K562 (cell line): ENCODE data around the gene IL1RL2. TPM values are rescaled to one million over a fixed set of nuclear protein-coding genes. Genes with fewer than 3 reads are reported as not detected.
A peak's percentile ranks its signal among the peaks of the same experiment; 100 is the strongest.

ENCODE experiments used
- BACH1 ChIP-seq: fragments of 200-800 bp; sonication (Bioruptor generic); IDR thresholded peaks from 2 replicates; pipeline ENCODE4 v1.6.1; 2016; ENCODE audit warnings: missing genetic modification characterization, missing compliant biosample characterization
- BCL6 ChIP-seq: fragments of 250-450 bp; sonication (Bioruptor Pico); IDR thresholded peaks from 2 replicates; pipeline ENCODE4 v1.4.0; 2020
- BRD4 ChIP-seq: fragments of 200-600 bp; sonication (generic); IDR thresholded peaks from 2 replicates; pipeline ENCODE4 v1.6.1; 2017; ENCODE audit warnings: inconsistent platforms
- ETV1 ChIP-seq: fragments of 450-650 bp; conservative IDR thresholded peaks from 2 replicates; pipeline ENCODE4 v1.6.1; 2016; ENCODE audit warnings: missing genetic modification characterization, control low read depth, low read depth, missing compliant biosample characterization
- FOSL1 ChIP-seq: fragments of 200-800 bp; sonication (Bioruptor generic); conservative IDR thresholded peaks from 2 replicates; pipeline ENCODE4 v1.6.1; 2016; ENCODE audit warnings: missing genetic modification characterization, missing compliant biosample characterization
- GABPA ChIP-seq: fragments of 200-800 bp; sonication (Bioruptor generic); conservative IDR thresholded peaks from 2 replicates; pipeline ENCODE4 v1.6.1; 2016; ENCODE audit warnings: low read depth, missing genetic modification characterization, missing compliant biosample characterization
- HBP1 ChIP-seq: fragments of 450-650 bp; formaldehyde crosslinking; IDR thresholded peaks from 2 replicates; pipeline ENCODE4 v1.4.0; 2022; ENCODE audit warnings: missing genetic modification characterization
- HDAC8 ChIP-seq: fragments of 450-650 bp; IDR thresholded peaks from 2 replicates; pipeline ENCODE4 v1.6.1; 2016; ENCODE audit warnings: mild to moderate bottlenecking, missing genetic modification characterization, moderate library complexity, missing compliant biosample characterization
- HSF4 ChIP-seq: fragments of 250-450 bp; sonication (Bioruptor Pico); IDR thresholded peaks from 2 replicates; pipeline ENCODE4 v2.1.2; 2022; ENCODE audit warnings: mild to moderate bottlenecking, moderate library complexity, borderline replicate concordance
- JUND ChIP-seq, 2 experiments: IDR thresholded peaks; 2 replicates in 1 of 2; 3 replicates in 1 of 2; pipeline ENCODE4 v1.6.1; 2011; ENCODE audit warnings: borderline replicate concordance in 2 of 2, low read depth in 2 of 2, low read length in 2 of 2, improper control_type of control experiment in 1 of 2, missing biosample characterization in 1 of 2, missing genetic modification characterization in 1 of 2, missing genetic modification reagents in 1 of 2
- L3MBTL2 ChIP-seq: fragments of 450-650 bp; IDR thresholded peaks from 2 replicates; pipeline ENCODE4 v1.6.1; 2016; ENCODE audit warnings: mild to moderate bottlenecking, moderate library complexity
- MAZ ChIP-seq, 2 experiments: fragments of 450-650 bp in 1 of 2; sonication (generic) in 1 of 2; formaldehyde crosslinking; IDR thresholded peaks in 1 of 2; conservative IDR thresholded peaks in 1 of 2; 2 replicates each; pipeline versions ENCODE4 v1.4.0 to v1.5.0; 2020; ENCODE audit warnings: mild to moderate bottlenecking in 1 of 2, missing genetic modification reagents in 1 of 2
- MTF1 ChIP-seq: fragments of 250-450 bp; sonication (Bioruptor Pico); IDR thresholded peaks from 2 replicates; pipeline ENCODE4 v1.9.0; 2021; ENCODE audit warnings: moderate library complexity, mild to moderate bottlenecking, inconsistent platforms, borderline replicate concordance
- NUFIP1 ChIP-seq: fragments of 450-650 bp; IDR thresholded peaks from 2 replicates; pipeline ENCODE4 v1.6.1; 2018; ENCODE audit not compliant: partially characterized antibody
- POLR2H ChIP-seq: IDR thresholded peaks from 2 replicates; pipeline ENCODE4 v1.6.1; 2016; ENCODE audit warnings: missing genetic modification characterization, low read depth, mild to moderate bottlenecking, control low read depth, missing compliant biosample characterization, moderate library complexity
- SMAD3 ChIP-seq: fragments of 450-650 bp; formaldehyde crosslinking; conservative IDR thresholded peaks from 2 replicates; pipeline ENCODE4 v1.4.0; 2020; ENCODE audit warnings: mild to moderate bottlenecking
- TAF1 ChIP-seq: IDR thresholded peaks from 2 replicates; pipeline ENCODE4 v1.6.1; 2011; ENCODE audit warnings: mild to moderate bottlenecking, low read length, moderate library complexity; ENCODE audit not compliant: insufficient read depth, control insufficient read depth, severe bottlenecking; ENCODE audit errors: extremely low read depth
- TRIM24 ChIP-seq, 2 experiments: fragments of 450-650 bp; IDR thresholded peaks; 2 replicates each; pipeline ENCODE4 v1.6.1; 2016
- TRIM25 ChIP-seq: fragments of 450-650 bp; IDR thresholded peaks from 2 replicates; pipeline ENCODE4 v1.7.0; 2016; ENCODE audit warnings: borderline replicate concordance
- WHSC1 ChIP-seq: IDR thresholded peaks from one replicate; pipeline ENCODE4 v1.6.1; 2012; ENCODE audit warnings: low read length, control low read depth, inconsistent platforms
- ZNF197 ChIP-seq: fragments of 200-800 bp; sonication (Bioruptor generic); IDR thresholded peaks from 2 replicates; pipeline ENCODE4 v1.6.1; 2016; ENCODE audit warnings: low read depth, missing genetic modification characterization, missing compliant biosample characterization
- ZNF274 ChIP-seq: IDR thresholded peaks from 2 replicates; pipeline ENCODE4 v1.6.1; 2011; ENCODE audit warnings: low read depth, mild to moderate bottlenecking, low read length, moderate library complexity, borderline replicate concordance
- ZNF311 ChIP-seq: fragments of 250-450 bp; sonication (Bioruptor Pico); IDR thresholded peaks from 2 replicates; pipeline ENCODE4 v1.4.0; 2020; ENCODE audit warnings: mild to moderate bottlenecking, moderate library complexity
- ZNF584 ChIP-seq: fragments of 200-800 bp; sonication (Bioruptor generic); IDR thresholded peaks from 2 replicates; pipeline ENCODE4 v1.6.1; 2016; ENCODE audit warnings: low read depth, mild to moderate bottlenecking, missing genetic modification characterization, missing compliant biosample characterization
- polyA plus RNA-seq, 8 experiments: library from polyadenylated mRNA; depleted of rRNA in 4 of 8; stranded (reverse) in 5 of 8; unstranded in 3 of 8; fragments of >200 nt; fragmentation: Nextera tagmentation in 2 of 8; fragmentation: Illumina TruSeq in 1 of 8; extraction: Ambion mirVana in 2 of 8; extraction: Trizol in 1 of 8; gene quantifications; 2 replicates each; pipeline versions ENCODE4 v1.2.1 to v1.2.3, GENCODE V29; 2011 to 2014; ENCODE audit warnings: inconsistent platforms in 1 of 8, missing spikeins in 1 of 8
- total RNA-seq, 7 experiments: library from RNA; depleted of rRNA in 6 of 7; stranded (reverse); fragments of >200 nt in 6 of 7; fragmentation: Illumina TruSeq in 2 of 7; extraction: Trizol in 2 of 7; gene quantifications; 2 replicates each; pipeline versions ENCODE4 v1.2.1 to v1.2.3, GENCODE V29; 2011 to 2021; ENCODE audit warnings: low replicate concordance in 1 of 7

Gene IL1RL2
- total and polyA plus RNA-seq, 9 of the 15 experiments (the other 6 are each of a cell fraction or from before 2014, with no cell fraction given) = not detected

GRCh38 chr2:102258386-102259074 is 71.7 kb downstream of the IL1RL2 start (continued):
- TF ChIP-seq HBP1 (CRISPR knock-in tag) (0 out of 2 replicates have a peak, but pooled peaks have one; percentile 1), BACH1 (tag) (peak; percentile 91; the same call in 1 of the 2 replicates), BCL6 (CRISPR knock-in tag) (peak; percentile 77), ZNF197 (CRISPR knock-in tag) (peak; percentile 95), TAF1 (no peak), ZNF274 (no peak), GABPA (tag) (peak; percentile 61), MAZ (CRISPR knock-in tag; conservative IDR thresholded peaks at IDR 0.05 in 1 of 2, IDR thresholded peaks at IDR 0.05 in 1 of 2) (0 out of 4 replicates have a peak, but pooled peaks of 1 of the 2 experiments have one; percentile 47), HDAC8 (tag) (peak; percentile 12; the same call in 1 of the 2 replicates), TRIM25 (no peak), NUFIP1 (no peak), WHSC1 (no peak), MTF1 (CRISPR knock-in tag) (no peak), ZNF584 (CRISPR knock-in tag) (peak; percentile 99), ZNF311 (CRISPR knock-in tag) (peak; percentile 62; the same call in 1 of the 2 replicates), POLR2H (tag) (peak; percentile 34; the same call in 1 of the 2 replicates), JUND (IDR thresholded peaks at IDR 0.05; ENCODE audit: borderline replicate concordance, low read depth, low read length) (peak; percentile 82), JUND (tag; IDR thresholded peaks at IDR 0.05; ENCODE audit: borderline replicate concordance, low read depth, low read length) (peak; percentile 87), FOSL1 (peak; percentile 96), TRIM24 (IDR thresholded peaks at IDR 0.05) (peak; percentile 68 to 90; a peak in 2 of 4 replicates), ETV1 (tag) (peak; percentile 82), L3MBTL2 (peak; percentile 58; the same call in 1 of the 2 replicates), BRD4 (0 out of 2 replicates have a peak, but pooled peaks have one; percentile 41), SMAD3 (0 out of 2 replicates have a peak, but pooled peaks have one; percentile 4), HSF4 (0 out of 2 replicates have a peak, but pooled peaks have one; percentile 28)
